Hippocampal formation (tissue), 2 donors: Measurements from ENCODE around the gene OR8A1.

Experiments used
- DNase-seq, 2 donors: peaks; one replicate each; lab custom pipeline; 2025; lab: John Stamatoyannopoulos, UW

The OR8A1 gene

DNA sequence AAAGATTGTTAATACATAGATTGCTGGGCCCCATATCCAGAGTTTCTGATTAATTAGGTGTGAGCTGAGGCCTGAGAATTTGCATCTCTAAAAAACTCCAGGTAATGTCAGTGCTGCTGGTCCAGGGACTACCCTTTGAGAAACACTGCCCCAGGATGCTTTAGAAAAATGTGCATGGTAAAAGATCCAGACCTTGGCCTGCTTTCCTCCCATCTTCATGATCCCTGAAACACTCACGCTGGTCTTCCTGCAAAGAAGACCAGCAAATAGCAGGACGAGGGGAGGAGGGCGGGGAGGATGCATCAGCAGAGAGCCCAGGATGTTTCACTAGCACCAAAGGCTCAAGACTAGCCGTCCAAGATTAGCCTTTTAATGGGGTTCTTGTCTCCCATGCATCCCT is at the start of gene OR8A1:
Gene OR8A1, plus strand, starts transcription at position 301 of the 400 bp plus-strand sequence. CDS start 123 bp downstream, outside the sequence.
- no peak for DNase-seq

DNA sequence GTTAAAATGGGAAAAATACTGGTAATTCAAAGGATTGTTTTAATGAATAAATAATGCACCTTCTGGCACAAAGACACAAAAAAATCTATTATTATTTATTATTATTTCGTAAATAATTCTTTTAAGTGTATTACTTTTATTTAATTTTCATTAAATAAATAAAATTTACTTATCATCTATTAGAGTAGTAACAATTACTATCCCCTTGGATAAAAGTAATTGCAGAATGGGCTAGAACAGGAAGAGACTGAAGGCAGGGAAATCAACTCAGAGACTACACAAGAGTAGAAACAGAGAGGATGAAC is 49.3 kb upstream of the OR8A1 start:
- DNase-seq: no peak

DNA sequence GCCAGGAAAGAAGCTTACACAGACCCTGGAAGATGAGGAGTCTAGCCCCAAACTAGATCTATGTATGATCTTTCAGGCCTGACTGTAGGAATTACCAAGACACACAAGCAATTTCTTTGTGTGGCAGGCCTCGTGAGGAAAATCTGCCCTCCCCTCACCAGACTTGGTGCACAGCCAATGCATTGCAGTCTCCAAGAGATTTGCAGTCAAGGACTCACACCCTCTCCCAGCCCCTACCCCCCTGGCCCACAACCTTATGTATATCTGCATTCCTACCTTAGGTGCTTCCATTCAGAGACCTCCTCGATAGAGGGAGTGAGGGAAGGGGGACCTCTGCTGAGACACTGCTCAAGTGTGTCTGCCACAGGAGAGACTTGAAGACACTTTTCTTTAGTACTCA is 36.2 kb upstream of the OR8A1 start:
- no peak for DNase-seq

DNA sequence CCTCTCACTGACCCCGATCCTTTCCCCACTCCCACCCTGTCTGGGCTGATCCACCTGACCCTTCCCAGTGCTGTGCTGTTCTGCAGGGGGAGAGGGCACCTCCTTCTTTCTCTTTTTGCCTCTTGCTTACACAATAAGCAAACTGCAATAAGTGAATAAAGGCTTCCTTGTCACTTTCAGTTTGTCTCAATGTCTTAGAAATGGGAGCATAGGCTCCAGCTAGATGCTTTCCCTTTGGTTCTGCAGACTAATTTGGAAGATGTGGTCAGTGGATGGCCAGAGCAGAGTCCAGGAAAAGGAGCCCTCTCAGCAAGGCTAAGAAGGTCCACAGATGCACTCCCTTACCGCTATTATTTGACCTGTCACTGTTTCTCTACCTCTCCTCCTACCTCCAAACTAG is 35.7 kb upstream of the OR8A1 start:
- DNase-seq: no peak

DNA sequence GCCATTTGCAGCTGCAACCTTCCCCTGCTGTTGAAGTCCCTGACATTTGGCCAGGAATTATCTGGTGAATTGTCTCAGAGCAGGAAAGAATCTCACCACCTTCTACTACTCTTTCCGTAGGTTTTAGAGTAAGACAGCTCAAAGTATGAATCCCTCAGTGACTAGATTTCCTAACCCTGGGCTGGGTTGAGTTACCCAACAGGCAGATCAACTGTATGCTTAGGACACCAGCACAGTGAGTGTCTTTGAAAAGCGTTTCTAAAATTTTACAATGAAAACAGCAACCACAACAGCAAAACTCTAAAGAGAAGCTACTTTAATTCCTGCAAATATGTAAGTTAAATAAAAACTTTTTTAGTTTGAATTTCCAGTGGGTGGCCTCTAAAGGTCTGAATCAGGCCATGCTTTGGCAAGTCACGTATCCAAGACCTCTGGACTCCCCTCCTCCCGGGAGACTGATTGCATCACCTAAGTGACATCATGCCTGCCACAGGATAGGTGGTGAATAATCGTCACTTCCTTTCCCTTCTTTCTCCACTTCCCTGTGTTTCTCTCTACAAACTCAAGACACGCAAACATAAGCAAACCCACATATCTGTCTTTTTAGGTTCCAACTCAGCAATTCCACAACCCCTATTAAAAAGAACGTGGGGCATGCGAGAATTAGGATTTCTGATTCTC is 34.1 kb upstream of the OR8A1 start:
- DNase-seq: no peak

DNA sequence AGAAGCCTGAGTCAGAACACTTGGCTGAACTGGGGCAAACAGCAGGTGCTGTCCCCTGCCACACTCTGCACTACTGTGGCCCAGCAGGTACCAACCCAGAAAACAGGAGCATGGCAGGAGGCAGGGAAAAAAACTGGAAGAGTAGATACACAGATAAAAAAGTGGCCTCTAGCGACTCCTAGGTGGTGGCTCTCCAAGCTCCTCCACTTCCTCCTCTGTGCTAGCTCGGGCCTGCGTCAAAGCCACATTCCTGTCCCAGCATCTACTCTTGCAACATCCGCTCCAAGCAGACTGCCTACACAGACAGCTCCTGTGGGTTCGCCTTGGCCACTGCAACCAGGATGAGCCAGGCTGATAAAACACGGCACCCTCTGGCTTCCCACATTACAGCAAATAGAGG is 33.3 kb upstream of the OR8A1 start:
- peak; percentile 13 to 22 for DNase-seq

DNA sequence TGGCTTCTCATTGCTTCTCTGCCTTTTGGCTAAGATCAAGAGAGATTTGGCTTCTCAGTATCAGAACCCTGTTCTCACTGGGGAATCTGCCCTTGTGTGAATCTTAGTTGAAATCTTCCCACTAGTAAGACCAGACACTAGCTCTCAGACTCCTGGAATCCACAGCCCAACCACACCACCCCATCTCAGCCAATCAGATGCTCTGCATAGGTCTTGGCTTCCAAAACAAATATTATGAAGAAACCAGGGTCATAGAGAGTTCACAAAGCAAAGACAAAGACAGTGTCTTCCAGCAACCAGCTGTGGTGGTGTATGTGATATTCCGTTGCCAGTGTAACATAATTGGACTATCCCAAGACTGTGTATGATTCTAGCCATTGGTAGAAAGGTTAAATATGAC is 31.8 kb upstream of the OR8A1 start:
- DNase-seq: no peak

DNA sequence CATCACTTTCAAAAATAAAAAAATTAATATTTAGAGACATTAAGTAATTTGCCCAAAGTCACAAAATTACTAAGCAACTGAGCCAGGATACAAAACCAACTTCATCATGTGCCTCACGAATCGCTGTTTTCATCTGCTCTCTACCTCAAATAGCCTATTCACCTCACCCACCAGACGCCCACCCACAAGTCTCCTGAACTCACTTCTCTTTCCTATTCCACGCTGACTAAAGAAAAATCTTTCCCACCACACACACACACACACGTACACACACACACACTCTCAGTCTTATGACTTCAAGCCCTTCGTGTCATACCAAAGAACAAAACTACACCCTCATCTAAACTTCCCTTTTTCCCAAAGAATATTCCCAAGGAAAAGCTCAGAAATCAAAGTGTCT is 28.6 kb upstream of the OR8A1 start:
- DNase-seq: no peak

DNA sequence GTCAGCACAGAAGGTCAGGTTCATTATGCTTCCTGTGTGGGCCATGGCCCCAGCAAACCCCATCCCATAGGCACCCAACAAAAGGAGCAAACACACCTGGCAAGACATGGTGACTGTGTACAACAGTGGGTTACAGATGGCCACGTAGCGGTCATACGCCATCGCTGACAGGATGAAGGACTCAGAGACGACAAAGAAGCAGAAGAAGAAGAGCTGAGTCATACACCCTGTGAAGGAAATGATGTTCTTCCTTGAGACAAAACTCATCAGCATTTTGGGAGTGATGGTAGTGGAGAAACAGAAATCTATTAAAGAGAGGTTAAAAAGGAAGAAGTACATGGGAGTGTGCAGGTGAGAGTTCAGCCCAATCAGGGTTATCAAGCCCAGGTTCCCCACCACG is 26.7 kb upstream of the OR8A1 start:
- DNase-seq: no peak

DNA sequence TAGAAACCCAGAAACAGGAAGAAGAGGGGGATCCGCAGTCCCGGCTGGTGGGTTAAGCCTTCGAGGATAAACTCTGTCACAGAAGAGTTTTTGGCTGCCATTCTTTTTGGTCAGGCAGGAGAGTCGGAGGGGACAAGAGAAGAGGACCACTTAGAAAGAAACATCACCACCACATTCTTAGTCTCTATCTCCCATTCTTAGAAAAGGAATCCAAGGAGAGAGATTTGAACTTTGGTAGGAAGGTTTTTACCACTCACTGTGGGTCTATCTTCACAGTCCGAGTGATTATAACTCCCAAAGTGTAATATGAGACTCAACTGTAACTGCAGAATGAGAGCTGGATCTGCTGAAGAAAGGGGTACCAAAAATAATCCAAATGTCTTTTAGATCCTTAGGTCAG is 26.2 kb upstream of the OR8A1 start, which contains the start of gene OR8B12:
Gene OR8B12, minus strand, starts transcription at position 101 of the 400 bp plus-strand sequence. Its CDS starts 0 bp downstream, at position 101.
- DNase-seq: no peak

DNA sequence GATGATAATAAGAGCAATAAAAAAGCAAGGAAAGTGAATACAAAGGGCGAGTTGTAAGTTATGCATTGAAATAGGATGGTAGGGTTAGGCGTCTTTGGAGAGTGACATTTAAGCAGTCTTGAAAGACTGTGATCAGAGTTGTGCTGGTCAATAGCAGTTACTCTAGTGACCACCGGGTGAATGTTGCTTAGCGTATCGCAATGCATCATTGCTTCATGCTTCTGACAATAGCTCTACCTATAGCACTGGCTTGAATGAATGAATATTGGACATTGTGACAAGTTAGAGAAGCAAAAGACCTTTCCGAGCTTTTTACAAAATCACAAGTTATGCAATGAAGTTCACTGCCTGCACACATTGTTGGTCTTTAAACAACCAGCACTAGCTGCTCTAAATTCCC is 18.6 kb upstream of the OR8A1 start:
- no peak for DNase-seq

DNA sequence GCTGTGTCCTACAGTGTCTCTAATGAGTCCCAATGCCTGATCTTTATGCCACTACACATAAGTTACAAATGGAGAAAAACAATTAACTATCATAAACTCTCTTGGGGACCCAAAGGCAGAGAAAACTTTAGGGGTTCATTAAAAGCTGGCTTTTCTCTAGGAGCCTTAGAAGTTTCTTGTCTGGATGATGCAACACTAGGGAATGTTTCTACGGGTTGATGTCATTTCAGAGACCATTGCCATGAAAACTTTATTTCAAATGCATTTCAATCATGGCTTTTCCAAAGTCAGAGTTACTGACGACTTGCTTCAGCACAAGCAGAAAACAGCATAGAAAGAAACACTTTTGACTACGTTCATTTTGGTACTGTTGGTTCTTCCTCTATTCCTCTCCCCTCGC is 17.8 kb upstream of the OR8A1 start:
- no peak for DNase-seq

DNA sequence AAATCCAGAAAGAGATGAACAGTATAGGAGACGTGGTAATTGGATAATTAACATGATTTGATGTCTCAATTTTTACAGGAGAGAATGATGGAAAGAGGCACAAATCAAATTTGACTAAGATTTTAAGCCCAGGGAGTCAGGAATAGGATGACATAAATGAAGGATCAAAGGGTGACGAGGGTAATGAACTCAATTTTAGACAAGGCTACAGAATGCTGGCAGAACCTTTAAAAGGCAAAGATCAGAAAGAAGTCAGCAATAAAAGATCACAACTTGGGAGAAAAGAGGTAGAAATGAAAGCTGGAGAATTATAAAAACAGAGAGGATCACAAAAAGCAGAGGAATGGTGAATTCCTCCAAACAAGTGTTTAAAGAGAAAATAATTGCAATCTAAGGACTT is 13.0 kb upstream of the OR8A1 start:
- no peak for DNase-seq

DNA sequence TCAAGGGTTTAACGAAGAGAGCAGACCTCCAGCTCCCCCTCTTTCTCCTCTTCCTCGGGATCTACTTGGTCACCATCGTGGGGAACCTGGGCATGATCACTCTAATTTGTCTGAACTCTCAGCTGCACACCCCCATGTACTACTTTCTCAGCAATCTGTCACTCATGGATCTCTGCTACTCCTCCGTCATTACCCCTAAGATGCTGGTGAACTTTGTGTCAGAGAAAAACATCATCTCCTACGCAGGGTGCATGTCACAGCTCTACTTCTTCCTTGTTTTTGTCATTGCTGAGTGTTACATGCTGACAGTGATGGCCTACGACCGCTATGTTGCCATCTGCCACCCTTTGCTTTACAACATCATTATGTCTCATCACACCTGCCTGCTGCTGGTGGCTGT is 363 bp downstream of the OR8A1 start:
- DNase-seq: no peak

DNA sequence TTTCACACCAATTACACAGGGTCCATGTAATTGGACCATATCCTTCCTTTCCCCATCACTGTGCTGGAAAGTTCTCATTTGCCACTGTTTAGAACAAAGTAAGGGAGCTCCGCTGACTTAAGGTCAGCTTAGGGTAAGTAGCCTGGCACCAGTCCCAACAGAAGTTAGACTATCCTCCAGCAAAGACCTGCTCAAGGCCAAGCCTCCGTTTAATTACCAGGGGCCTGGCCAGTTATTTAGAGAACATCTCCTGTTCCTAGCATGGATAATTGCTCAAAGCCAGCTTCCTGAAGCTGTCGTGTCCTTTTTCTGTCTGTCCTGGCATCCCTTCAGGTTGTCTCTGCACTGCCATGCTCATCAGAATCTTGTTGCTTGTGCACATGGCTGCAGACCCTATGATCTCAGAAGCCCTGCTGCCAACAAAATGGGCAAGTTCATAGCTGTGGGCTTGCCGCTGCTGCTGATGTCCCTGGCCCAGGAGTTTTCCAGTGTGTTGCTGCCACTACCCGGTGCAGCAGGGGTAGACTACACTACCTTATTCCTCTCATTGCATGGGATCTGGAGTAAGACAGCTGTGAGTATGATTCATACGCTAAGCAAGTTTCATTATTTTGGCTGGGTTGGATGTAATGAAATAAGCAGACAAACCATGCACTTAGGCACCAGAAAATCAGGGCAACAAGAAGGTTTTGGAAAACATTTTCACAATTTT is 8.1 kb downstream of the OR8A1 start:
- DNase-seq: no peak

DNA sequence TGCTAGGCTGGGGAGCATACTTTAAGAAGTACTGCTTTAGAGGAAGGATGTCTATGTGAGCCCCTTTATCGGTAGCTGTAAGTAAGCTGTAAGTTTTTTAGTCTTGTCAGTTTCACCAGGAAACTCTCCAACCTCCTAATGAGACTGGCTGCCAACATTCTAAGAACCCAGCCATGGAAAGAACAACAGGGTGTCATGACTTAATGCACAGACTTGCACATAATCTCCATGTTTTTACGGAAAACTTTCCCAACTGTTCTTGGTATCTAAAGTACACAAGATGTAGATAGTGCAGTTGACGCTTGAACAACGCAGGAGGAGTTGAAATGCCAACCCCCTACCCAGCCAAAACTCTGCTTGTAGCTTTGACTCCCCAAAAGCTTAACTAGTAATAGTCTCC is 9.0 kb downstream of the OR8A1 start:
- no peak for DNase-seq

DNA sequence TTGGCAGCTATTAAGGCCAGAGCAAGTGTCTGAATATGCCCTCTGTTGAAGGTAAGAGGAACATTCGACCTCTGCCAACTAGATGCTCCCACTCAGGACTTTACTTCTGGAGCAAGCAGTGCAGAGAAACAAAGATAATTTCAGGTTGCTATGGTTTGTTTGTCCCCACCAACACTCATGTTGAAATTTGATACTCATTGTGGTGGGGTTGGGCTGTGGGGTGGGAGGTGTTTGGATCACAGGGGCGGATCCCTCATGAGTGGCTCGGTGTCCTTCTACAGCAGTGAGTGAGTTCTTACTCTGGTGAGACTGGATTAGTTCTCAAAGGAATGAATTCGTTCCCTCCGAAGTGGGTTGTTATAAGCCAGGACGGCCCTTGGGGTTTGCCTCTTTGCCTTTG is 12.0 kb downstream of the OR8A1 start:
- no peak for DNase-seq

DNA sequence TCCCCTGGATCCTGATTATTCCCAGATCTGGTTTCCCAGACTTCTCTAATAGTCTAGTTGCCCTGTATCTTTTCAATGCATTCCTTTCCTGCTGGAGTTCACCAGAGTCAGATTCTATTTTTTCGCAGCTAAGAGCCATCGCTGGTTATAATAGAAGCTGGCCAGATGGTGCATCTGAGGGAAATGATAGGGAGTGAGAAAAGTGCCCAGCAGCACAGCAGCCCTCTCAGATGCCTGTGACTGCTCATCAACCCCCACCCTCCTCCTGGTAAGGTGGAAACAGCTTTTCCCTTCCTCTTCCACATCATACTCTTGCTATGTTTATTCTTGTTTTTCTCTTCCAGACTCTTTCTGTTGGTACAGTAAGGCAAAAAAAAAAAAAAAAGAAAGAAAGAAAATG is 12.8 kb downstream of the OR8A1 start:
- no peak for DNase-seq

DNA sequence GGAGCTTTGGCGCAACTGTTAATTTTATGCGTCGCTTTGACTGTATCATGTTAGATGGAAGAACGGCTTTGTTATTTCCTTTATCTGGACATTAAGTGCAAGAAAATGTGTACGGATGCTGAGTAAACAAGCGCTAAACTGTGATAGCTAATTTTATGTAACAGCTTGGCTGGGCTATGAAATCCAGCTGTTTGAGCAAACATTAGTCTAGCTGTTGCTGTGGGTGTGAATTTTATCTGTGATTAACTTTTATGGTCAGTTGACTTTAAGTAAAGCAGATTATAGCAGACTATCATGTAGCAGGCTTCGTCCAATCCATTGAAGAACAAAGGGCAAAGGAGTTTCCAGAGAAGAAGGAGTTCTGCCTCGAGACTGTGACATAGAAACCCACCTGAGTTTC is 14.0 kb downstream of the OR8A1 start:
- no peak for DNase-seq

DNA sequence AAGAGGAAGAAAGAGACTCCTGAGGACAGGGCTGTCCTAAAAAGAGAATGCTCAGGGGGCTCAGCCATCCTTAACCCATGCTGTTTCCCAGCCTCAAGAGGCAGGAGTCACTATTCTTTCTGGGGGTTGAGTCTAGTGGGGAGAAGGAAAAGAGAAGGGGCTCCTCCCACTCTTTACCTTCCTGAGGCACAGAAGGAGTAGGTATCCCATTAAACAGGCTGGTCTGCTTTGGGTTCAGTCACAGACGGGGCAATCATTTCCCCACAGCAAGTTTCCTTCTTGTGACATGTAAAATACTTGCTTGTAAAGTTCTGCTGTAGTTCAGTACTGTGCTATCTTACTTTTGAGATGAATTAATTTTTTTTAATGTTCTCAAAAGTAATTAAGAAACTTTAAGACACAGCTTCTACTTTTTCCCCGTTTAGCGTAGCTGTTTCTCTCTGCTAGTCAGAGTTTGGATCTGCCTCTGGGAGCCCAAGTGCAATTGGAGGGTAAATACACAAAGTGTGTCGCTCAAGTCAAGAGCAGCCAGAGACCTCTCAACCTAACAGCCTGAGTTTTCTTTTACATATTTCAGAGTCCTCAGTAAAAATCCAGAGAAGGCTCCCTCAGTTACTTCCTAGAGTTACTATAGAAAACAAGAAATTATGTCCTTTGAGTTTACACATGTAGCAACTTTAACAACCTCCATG is 15.0 kb downstream of the OR8A1 start:
- DNase-seq: no peak

DNA sequence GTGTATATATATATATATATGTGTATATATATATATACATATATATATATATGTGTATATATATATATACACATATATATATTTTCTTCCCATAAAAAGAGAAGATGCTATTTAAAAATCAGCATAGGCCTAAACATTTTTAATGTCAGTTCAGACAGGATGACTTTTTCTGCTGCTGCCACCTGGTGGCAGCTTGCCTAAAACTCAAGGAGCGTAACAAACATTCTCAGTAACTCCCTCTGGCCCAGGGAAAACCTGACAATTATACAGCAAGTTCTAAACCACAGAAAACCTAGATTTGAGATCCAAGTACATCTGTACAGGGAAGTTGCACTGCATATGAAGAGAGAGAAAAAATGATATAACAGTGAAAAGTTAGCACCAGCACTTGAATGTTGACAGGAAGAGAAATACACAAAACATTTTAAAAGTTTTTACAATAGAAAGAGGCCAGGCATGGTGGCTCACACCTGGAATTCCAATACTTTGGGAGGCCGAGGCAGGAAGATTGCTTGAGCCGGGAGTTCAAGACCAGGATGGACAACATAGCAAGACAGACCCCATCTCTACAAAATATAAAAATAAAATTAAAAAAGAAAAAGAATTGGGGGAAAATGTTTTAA is 16.6 kb downstream of the OR8A1 start:
- peak; percentile 8 to 9 for DNase-seq

DNA sequence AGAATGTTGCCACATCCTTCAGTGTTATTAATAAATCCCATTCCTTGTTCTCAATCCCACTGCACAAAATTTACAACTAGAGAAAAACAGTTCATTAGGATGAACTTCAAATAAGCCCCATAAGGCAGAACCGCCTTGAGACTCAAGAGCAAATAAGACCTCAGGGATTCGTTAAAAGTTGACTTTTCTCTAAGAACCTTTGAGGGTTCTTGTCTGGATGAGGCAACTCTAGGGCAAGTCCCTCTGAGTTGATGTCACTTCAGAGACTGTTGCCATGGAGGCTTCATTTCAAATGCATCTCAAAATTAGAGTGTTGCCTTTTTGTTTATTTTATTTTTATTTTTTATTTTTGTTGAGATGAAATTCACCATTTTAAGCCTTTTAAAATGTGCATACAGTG is 21.6 kb downstream of the OR8A1 start:
- no peak for DNase-seq

DNA sequence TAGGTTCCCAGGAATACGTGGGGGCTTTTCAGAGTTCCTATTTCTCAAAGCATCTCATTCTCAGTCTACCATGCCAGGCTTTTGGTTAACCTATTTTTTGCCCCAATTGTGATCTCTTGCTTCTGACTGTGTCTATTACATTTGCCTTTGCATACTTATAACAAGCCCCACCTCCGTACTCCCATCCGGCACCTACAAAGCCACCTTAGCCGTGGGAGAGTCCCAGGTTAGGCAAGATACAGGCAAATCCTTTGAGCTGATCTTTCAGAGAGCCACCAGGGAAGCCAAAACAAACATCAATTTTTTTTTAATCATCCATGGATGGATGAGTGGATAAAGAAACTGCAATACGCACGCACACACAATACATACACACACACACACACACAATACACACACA is 22.8 kb downstream of the OR8A1 start:
- DNase-seq: no peak
